Rectal smooth muscle tissue (tissue), 1 donor: ENCODE data around the gene IL1RAPL2.
"Not testable (repeated sequence)": the region's sequence is repeated elsewhere in the genome, so short reads cannot be mapped to it uniquely, and the experiment has no call there.

Experiments used
- H3K27ac ChIP-seq: one replicate; pipeline ENCODE4 v1.7.0; 2013; ENCODE audit warnings: low read depth, low read length, inconsistent platforms
- H3K27me3 ChIP-seq: one replicate; pipeline ENCODE4 v1.7.0; 2013; ENCODE audit warnings: low read length; ENCODE audit not compliant: control insufficient read depth, insufficient read depth
- H3K36me3 ChIP-seq: one replicate; pipeline ENCODE4 v1.7.0; 2013; ENCODE audit warnings: low read length; ENCODE audit not compliant: control insufficient read depth, insufficient read depth
- H3K4me1 ChIP-seq: one replicate; pipeline ENCODE4 v1.7.0; 2013; ENCODE audit warnings: low read length; ENCODE audit not compliant: control insufficient read depth, insufficient read depth
- H3K4me3 ChIP-seq: one replicate; pipeline ENCODE4 v1.7.0; 2013; ENCODE audit warnings: low read length
- H3K9ac ChIP-seq: one replicate; pipeline ENCODE4 v1.7.0; 2013; ENCODE audit warnings: low read length

The IL1RAPL2 gene

DNA sequence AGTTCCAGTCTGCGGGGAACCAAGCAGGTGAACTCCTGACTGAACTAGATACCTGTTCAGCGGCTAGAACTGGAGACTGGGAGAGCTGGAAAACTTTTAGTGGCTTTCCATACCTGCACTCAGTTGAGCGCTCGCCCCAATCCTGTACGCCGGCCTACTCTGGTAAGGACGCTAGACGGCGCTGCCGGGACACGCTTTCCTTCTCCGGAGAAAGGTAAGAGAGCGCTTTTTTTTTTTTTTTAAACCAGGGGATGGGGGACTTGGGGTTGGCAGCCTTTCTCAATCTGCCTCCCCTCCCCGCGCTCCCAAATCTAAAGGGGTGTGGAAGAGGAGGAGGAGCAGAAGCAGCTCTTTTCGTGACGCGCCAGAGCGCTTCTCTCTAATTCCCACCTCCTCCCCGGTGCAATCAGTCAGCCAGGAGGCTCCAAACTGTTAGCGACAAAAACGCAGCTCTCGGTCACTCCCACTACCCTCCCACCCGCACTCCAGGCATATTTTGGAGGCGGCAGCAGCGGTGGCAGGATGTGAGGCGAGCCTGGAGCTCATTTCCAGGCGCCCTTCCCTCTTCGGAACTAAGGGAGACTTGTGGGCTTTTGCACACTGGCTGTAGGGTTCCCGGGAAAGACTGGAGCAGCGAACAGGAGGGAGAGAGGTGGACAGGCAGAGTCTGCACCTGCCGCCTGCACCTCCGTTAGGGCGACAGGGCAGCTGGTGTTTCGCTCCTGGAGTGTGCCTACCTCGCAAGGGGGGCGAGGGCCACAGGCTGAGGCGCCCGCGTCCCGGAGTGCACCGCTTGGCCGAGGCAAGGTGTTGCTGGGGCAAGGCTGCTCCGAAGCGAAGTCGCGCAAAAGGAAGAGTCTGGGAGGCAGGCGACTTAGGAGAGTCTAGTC lies at the start of gene IL1RAPL2:
Gene IL1RAPL2 (plus strand): TSS at position 409 of the 890 bp plus-strand sequence.
- Histone ChIP-seq H3K9ac (no peak within 1 kb of the TSS), H3K4me3 (no peak within 1 kb of the TSS), H3K27me3 (peaks cover 10% of the 10 kb centered on the region), H3K36me3 (no peaks in the 10 kb centered on the region), H3K27ac (no peak within 1 kb of the TSS), H3K4me1 (no peaks in the 10 kb centered on the region)

DNA sequence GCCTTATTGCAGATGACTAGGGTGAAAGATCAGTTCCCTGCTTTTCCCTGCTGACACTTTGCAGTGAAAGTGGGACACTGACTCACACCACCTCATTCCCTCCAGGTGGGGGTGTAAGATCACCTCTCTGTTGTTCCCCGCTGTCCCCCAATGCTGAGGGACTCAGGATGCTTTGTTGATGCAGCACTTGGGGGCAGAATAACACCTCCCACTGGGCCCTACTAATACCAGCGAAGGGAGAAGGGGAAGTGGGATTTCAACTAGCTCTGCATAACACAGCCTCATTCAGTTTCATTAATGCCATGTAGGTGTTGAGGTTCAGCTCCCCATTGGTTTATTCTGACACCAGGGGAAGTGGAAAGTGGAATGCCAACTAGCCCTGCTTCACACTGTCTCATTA lies 43.6 kb upstream of the IL1RAPL2 start:
- Histone ChIP-seq H3K27ac (no peak overlapping the region), H3K4me3 (no peak overlapping the region), H3K36me3 (no peaks in the 10 kb centered on the region), H3K4me1 (no peaks in the 10 kb centered on the region), H3K9ac (no peak overlapping the region), H3K27me3 (peaks cover 4% of the 10 kb centered on the region)

GRCh38 chrX:104523858-104524257 lies 42.1 kb upstream of the IL1RAPL2 start:
- Histone ChIP-seq H3K9ac (no peak overlapping the region), H3K27ac (no peak overlapping the region), H3K27me3 (peaks cover 4% of the 10 kb centered on the region), H3K36me3 (no peaks in the 10 kb centered on the region), H3K4me3 (no peak overlapping the region), H3K4me1 (no peaks in the 10 kb centered on the region)

- no peak overlapping the region for H3K9ac ChIP-seq
- H3K4me1 ChIP-seq = no peaks in the 10 kb centered on the region
- H3K4me3 ChIP-seq = no peak overlapping the region
- H3K36me3 ChIP-seq = no peaks in the 10 kb centered on the region
- H3K27me3 ChIP-seq = no peaks in the 10 kb centered on the region
- H3K27ac ChIP-seq = no peak overlapping the region
These were observed 26.9 kb upstream of the IL1RAPL2 start for GRCh38 chrX:104539081-104539480.

GRCh38 chrX:104542447-104542846 lies 23.6 kb upstream of the IL1RAPL2 start:
- not testable (repeated sequence) for H3K27ac ChIP-seq, H3K27me3 ChIP-seq, H3K9ac ChIP-seq, H3K4me3 ChIP-seq, H3K4me1 ChIP-seq, H3K36me3 ChIP-seq

- Histone ChIP-seq H3K9ac (no peak overlapping the region), H3K27ac (no peak overlapping the region), H3K4me1 (no peaks in the 10 kb centered on the region), H3K36me3 (no peaks in the 10 kb centered on the region), H3K4me3 (no peak overlapping the region), H3K27me3 (peaks cover 10% of the 10 kb centered on the region)
These were observed 1.7 kb upstream of the IL1RAPL2 start for GRCh38 chrX:104564335-104564734.

DNA sequence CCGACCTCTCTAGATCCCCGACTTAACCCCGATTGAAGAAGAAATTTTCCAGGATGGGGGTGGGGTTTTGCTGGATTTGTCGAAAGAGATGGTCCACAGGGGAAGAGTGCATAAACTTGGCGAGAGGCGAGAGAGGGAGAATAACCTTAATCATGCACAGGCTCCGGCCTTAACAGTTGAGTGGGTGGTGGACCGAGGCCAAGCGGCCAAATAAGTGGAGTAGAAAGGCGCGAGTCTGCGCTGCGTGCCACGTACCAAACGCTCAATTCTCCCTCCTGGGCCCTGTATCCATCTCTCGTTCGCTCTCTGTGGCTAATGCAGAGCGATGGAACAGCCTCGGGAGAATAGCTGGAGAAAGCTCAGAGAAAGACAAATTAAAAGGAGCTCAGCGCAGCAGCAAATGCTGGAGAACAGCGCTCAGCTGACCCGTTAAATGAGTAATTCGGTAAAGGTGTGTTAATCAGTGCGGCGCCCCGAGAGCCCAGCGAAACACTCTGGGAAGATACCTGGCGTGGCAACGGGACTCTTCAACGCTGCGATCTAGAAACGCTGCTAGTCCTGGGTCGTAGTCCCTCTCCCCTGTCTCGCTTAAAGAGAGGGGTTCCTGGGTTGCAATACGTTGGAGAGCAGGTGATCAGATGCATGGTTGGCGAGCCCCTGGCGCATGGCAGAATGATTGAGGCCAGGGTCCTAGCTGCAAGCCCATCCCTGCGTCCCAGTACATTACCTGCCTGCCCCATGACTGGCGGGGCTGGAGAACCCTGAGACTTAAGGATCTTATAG lies 887 bp upstream of the IL1RAPL2 start:
- peaks cover 10% of the 10 kb centered on the region for H3K27me3 ChIP-seq
- no peak overlapping the region for H3K4me3 ChIP-seq

DNA sequence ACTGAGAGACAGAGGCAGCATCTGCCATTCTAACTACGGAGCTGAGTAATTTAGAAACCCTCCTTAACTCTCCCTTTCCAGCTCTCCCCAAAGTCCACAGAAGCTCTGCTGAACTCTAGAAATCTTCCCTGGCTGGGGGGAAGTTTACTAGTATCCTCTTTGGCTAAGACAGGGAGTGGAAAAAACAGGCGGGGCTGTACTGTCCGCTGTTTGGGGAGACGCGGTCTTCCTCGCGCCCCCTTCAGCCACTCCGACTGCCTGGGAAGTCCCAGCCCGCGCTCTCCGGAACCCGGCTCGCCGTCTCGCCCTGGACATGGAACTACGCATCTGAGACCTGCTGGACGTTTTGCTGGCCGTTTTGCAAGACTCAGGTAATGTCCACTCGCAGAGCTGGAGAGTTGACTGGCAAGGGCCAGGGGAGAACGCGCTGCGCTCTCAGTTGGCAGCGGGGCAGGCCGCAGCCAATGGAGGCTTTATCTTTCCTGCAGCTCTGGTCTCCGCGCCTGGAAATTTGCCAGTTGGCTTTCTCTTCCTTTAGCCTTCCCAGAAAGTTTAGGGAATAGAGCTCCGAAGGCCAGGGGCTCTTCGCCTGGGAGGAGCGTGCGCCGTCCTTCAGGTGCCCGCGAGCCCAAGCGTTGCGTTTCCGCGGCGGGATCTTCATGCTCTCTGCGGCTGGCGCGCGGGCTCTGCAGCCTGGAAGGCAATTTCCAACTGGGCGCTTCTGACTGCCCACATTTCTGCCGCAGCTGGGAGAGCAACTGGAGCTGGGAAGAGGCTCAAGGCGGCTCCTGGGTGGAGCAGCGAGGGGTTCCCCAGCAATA lies 892 bp downstream of the IL1RAPL2 start:
- Histone ChIP-seq H3K27me3 (peaks cover 10% of the 10 kb centered on the region), H3K36me3 (no peaks in the 10 kb centered on the region), H3K9ac (no peak overlapping the region), H3K4me1 (no peaks in the 10 kb centered on the region), H3K27ac (no peak overlapping the region), H3K4me3 (no peak overlapping the region)

More for the DNA sequence above, 887 bp upstream of the IL1RAPL2 start:
- H3K36me3 ChIP-seq = no peaks in the 10 kb centered on the region
- H3K27ac ChIP-seq = no peak overlapping the region
- H3K4me1 ChIP-seq = no peaks in the 10 kb centered on the region
- no peak overlapping the region for H3K9ac ChIP-seq

- Histone ChIP-seq H3K27me3 (peaks cover 10% of the 10 kb centered on the region), H3K9ac (no peak overlapping the region), H3K4me1 (no peaks in the 10 kb centered on the region), H3K4me3 (no peak overlapping the region), H3K27ac (no peak overlapping the region), H3K36me3 (no peaks in the 10 kb centered on the region)
These were observed 1.5 kb downstream of the IL1RAPL2 start for GRCh38 chrX:104567506-104567905.

DNA sequence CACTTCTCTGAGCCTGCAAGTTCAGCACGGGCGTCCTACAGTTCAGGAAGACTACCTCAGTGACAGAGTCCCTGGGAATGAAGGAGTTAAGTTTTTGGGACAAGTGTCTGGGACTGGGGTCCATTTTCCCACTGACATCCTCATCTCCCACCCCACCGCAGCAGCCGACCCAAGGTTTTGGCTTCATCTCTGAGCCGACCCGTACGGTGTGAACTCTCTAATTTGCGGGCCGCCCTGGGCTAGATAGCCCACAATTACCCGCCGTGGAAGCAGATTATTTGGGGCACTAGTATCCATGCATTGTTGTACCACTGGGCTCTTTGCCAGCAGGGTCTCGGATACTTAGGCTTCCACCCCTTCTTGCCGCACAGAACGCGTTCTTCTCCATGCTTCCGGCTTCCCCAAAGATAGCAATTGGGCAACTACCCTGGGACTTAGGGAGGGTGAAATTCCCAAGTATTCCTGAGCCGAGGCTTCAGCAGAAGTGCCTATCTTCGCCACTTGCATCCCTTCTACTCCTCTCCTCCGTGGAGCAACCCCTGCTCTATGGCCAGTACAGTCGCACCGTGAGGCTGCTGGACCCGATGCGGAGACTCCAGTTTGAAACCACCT lies 2.4 kb downstream of the IL1RAPL2 start:
- Histone ChIP-seq H3K9ac (no peak overlapping the region), H3K4me1 (no peaks in the 10 kb centered on the region), H3K27me3 (peaks cover 10% of the 10 kb centered on the region), H3K36me3 (no peaks in the 10 kb centered on the region), H3K4me3 (no peak overlapping the region), H3K27ac (no peak overlapping the region)

DNA sequence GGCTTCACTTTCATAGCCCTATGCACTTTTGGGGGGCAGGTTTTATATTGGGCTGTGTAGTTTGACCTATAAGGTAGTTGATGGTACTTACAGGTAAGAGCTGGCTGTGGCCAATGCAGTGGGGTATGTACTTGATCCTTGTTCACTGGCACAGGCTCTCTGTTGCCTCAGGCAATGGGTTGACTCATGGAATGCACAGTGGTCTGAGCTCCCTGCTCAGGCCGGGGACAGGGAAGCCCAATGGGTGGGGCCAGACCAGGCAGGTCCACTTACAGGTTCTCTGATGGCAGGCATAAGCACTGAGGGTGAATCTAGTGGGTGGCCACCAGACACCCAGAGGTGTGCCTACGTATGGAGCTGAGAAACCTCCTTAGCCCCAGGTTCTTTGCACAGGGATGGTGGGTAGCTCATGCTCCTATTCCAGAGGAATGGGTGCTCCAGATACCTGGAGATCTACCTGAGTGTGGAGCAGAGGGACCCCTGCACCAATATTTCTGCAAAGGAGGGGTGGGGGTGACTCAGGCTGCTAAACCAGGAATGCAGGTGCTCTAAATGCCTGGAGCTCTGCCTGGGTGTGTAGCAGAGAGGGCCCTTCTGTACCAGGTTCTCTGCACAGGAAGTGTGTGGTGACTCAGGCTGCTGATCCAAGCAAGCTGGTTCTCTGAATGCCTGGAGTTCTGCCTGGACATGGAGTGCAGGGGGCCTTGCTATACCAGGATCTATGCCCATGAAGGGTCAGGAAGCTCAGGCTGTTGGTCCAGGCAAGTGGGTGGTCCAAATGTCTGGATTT lies 52.3 kb downstream of the IL1RAPL2 start:
- H3K27ac ChIP-seq = no peak overlapping the region
- H3K9ac ChIP-seq = no peak overlapping the region
- no peaks in the 10 kb centered on the region for H3K27me3 ChIP-seq
- H3K4me1 ChIP-seq = no peaks in the 10 kb centered on the region
- no peak overlapping the region for H3K4me3 ChIP-seq
- H3K36me3 ChIP-seq = no peaks in the 10 kb centered on the region
